Measurements from ENCODE around the gene HADHB.

Gene HADHB

DNA sequence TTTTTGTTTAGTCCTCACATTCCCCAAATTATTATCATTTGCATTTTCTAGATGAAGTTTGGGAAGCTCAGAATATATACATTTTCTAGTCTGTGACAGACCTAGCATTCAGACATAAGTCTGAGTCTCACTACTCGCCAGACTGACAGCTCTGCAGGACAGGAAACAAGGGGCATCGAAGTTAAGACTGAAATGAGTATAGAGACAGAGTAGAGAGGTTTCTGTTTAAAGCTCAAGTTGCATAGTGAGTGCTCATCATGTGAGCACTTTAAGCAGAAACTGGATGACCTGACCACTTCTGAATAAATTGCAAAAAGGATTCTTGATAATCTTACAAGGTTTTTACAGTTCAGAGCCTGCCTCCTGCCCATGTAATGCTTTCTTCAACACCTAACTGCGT lies 1.1 kb downstream of the HADHB start:
- H3K36me3 ChIP-seq (ENCODE audit: low read length) = no peaks in the 10 kb centered on the region
- H3K4me3 ChIP-seq (ENCODE audit: insufficient read depth, low read length, poor library complexity, severe bottlenecking) = peak overlapping the region; percentile 92
- H3K9me3 ChIP-seq (ENCODE audit: insufficient read depth, low read length) = no peaks in the 10 kb centered on the region
- H3K79me2 ChIP-seq (ENCODE audit: insufficient read depth, low read length) = peaks cover 93% of the 10 kb centered on the region
- no peak overlapping the region for H2AFZ ChIP-seq (ENCODE audit: low read depth, low read length, severe bottlenecking)
- peak overlapping the region; percentile 75 for H3K4me2 ChIP-seq (ENCODE audit: low read depth, low read length, poor library complexity, severe bottlenecking)
- H3K27me3 ChIP-seq (ENCODE audit: low read length) = no peaks in the 10 kb centered on the region
- no peaks in the 10 kb centered on the region for H3K9me2 ChIP-seq (replicated peaks; ENCODE audit: insufficient read depth, low read length)
- H3K27ac ChIP-seq (ENCODE audit: low read depth, low read length) = peak overlapping the region; percentile 77
- no peak for TF ChIP-seq EZH2phosphoT487 (conservative IDR thresholded peaks at IDR 0.05; ENCODE audit: low read length)
- TF ChIP-seq, protein P1, sequence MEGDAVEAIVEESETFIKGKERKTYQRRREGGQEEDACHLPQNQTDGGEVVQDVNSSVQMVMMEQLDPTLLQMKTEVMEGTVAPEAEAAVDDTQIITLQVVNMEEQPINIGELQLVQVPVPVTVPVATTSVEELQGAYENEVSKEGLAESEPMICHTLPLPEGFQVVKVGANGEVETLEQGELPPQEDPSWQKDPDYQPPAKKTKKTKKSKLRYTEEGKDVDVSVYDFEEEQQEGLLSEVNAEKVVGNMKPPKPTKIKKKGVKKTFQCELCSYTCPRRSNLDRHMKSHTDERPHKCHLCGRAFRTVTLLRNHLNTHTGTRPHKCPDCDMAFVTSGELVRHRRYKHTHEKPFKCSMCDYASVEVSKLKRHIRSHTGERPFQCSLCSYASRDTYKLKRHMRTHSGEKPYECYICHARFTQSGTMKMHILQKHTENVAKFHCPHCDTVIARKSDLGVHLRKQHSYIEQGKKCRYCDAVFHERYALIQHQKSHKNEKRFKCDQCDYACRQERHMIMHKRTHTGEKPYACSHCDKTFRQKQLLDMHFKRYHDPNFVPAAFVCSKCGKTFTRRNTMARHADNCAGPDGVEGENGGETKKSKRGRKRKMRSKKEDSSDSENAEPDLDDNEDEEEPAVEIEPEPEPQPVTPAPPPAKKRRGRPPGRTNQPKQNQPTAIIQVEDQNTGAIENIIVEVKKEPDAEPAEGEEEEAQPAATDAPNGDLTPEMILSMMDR (IDR thresholded peaks at IDR 0.05; ENCODE audit: insufficient read depth, low read length, poor library complexity, severe bottlenecking) = no peak
- no peaks in the 10 kb centered on the region for H4K20me1 ChIP-seq (ENCODE audit: low read depth, low read length)
- peak overlapping the region; percentile 73 for H3K9ac ChIP-seq (ENCODE audit: low read length)
- no peaks in the 10 kb centered on the region for H3F3A ChIP-seq (ENCODE audit: insufficient read depth)

DNA sequence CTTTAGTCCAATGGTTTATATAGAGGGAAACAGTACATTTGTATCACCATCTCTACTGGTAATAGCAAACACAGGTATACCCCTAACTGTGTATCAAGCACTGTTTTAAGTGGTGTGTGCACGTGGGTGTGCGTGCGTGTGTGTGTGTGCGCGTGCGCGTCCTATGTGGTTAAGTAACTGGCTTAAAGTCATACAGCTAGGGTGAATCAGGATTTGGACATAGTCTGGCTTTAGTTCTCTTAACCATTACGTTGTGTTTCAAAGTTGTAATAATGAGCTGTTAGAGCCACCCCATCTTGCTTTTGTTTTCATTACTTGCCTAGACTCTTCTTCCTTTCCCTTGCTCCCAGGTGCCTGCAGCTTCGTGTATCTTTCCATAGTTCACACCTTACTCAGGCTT lies 2.1 kb downstream of the HADHB start:
- H3K27ac ChIP-seq (ENCODE audit: low read depth, low read length) = no peak overlapping the region

DNA sequence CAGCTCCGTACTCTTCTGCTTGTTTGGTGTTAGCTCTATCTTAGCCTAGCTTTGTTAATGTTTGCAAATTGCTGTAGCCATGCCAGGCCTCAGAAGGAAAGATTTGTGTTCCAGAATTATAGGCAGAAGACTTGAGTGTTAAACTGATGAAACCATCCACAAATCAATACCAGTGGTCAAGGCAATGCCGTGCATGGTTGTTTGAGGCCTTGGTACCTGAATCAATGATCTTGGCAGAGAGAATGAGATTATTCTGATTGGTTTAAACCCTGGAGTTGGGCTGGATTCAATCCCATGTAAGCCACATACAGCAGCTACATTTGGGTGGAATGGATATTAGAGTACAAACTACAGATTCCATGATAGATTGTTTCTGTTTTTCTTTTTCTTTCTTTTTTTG lies 4.9 kb downstream of the HADHB start:
- Histone ChIP-seq H3K27ac (ENCODE audit: low read depth, low read length) (no peak overlapping the region), H4K20me1 (ENCODE audit: low read depth, low read length) (no peaks in the 10 kb centered on the region), H3F3A (ENCODE audit: insufficient read depth) (no peaks in the 10 kb centered on the region), H3K4me3 (ENCODE audit: insufficient read depth, low read length, poor library complexity, severe bottlenecking) (no peak overlapping the region), H3K27me3 (ENCODE audit: low read length) (no peaks in the 10 kb centered on the region), H3K9ac (ENCODE audit: low read length) (no peak overlapping the region), H2AFZ (ENCODE audit: low read depth, low read length, severe bottlenecking) (no peak overlapping the region), H3K4me2 (ENCODE audit: low read depth, low read length, poor library complexity, severe bottlenecking) (no peak overlapping the region), H3K79me2 (ENCODE audit: insufficient read depth, low read length) (peaks cover 85% of the 10 kb centered on the region), H3K36me3 (ENCODE audit: low read length) (no peaks in the 10 kb centered on the region), H3K9me3 (ENCODE audit: insufficient read depth, low read length) (no peaks in the 10 kb centered on the region), H3K9me2 (replicated peaks; ENCODE audit: insufficient read depth, low read length) (no peaks in the 10 kb centered on the region)
- no peak for TF ChIP-seq EZH2phosphoT487 (conservative IDR thresholded peaks at IDR 0.05; ENCODE audit: low read length)
- TF ChIP-seq, protein P1 (IDR thresholded peaks at IDR 0.05; ENCODE audit: insufficient read depth, low read length, poor library complexity, severe bottlenecking) = no peak

More for the DNA sequence above, 2.1 kb downstream of the HADHB start:
- Histone ChIP-seq H3K9ac (ENCODE audit: low read length) (no peak overlapping the region), H3K36me3 (ENCODE audit: low read length) (no peaks in the 10 kb centered on the region), H4K20me1 (ENCODE audit: low read depth, low read length) (no peaks in the 10 kb centered on the region), H3K79me2 (ENCODE audit: insufficient read depth, low read length) (peaks cover 93% of the 10 kb centered on the region), H3F3A (ENCODE audit: insufficient read depth) (no peaks in the 10 kb centered on the region), H3K4me3 (ENCODE audit: insufficient read depth, low read length, poor library complexity, severe bottlenecking) (no peak overlapping the region), H3K27me3 (ENCODE audit: low read length) (no peaks in the 10 kb centered on the region), H3K4me2 (ENCODE audit: low read depth, low read length, poor library complexity, severe bottlenecking) (peak overlapping the region; percentile 16), H2AFZ (ENCODE audit: low read depth, low read length, severe bottlenecking) (no peak overlapping the region), H3K9me3 (ENCODE audit: insufficient read depth, low read length) (no peaks in the 10 kb centered on the region), H3K9me2 (replicated peaks; ENCODE audit: insufficient read depth, low read length) (no peaks in the 10 kb centered on the region)
- TF ChIP-seq, protein P1 (IDR thresholded peaks at IDR 0.05; ENCODE audit: insufficient read depth, low read length, poor library complexity, severe bottlenecking) = no peak
- no peak for TF ChIP-seq EZH2phosphoT487 (conservative IDR thresholded peaks at IDR 0.05; ENCODE audit: low read length)

All from SU-DHL-6 (cell line).